ENCODE measurements around the gene PTRH2.

- TF ChIP-seq CTCF (IDR thresholded peaks at IDR 0.05) = no peak
- no peak for TF ChIP-seq POLR2AphosphoS5 (IDR thresholded peaks at IDR 0.05; ENCODE audit: insufficient read depth in 1 of 2, low read depth in 1 of 2)
These were observed 4.9 kb downstream of the PTRH2 start for GRCh38 chr17:59702304-59702703.
